HepG2 (cell line): ENCODE measurements around the gene KCTD15. TPM values are rescaled to one million over a fixed set of nuclear protein-coding genes. Genes with fewer than 3 reads are reported as not detected.

Experiments
- ATAC-seq: fragments of 200-7000 bp; cut with Tn5 transposase; 3 replicates; pipeline ENCODE4 v1.9.1; 2020; ENCODE audit warnings: mild to moderate bottlenecking, moderate library complexity
- BruUV-seq: library from RNA; stranded (reverse); fragments of 400-500 nt; replicated peaks from 2 replicates; lab custom pipeline; 2021; lab: Mats Ljungman, UMichigan
- CTCF ChIA-PET: fragments of 300-600 bp; formaldehyde crosslinking; extraction: SDS; loops from one replicate; lab custom pipeline; 2021; ENCODE audit warnings: low total read pairs, inconsistent platforms, low intra/inter-chr PET ratio; lab: Yijun Ruan, JAX
- POLR2A ChIA-PET: fragments of 350-600 bp; sonication (Branson Sonifier 250); formaldehyde crosslinking; loops from one replicate; lab custom pipeline; 2020; ENCODE audit warnings: antibody characterized with exemption, inconsistent platforms; lab: Yijun Ruan, JAX
- DNase-seq: peaks from one replicate; pipeline ENCODE4 v3.0.0-alpha.2; 2015; ENCODE audit warnings: low spot score
- FAIRE-seq: peaks from 3 replicates; lab custom pipeline; 2011; peaks lifted over from hg19 to GRCh38; lab: Jason Lieb, UNC
- H2AFZ ChIP-seq: one replicate; pipeline ENCODE4 v1.6.1; 2011; ENCODE audit warnings: low read length, inconsistent platforms
- H3K27ac ChIP-seq: fragments of 300-600 bp; 3 replicates; pipeline ENCODE4 v1.8.0; 2011; ENCODE audit warnings: mixed run types, mild to moderate bottlenecking, mixed read lengths, low read length, inconsistent platforms; ENCODE audit not compliant: insufficient read depth; ENCODE audit errors: extremely low read length
- H3K27me3 ChIP-seq, 2 experiments: fragments of 200-600 bp in 1 of 2; 2 replicates in 1 of 2; 3 replicates in 1 of 2; pipeline versions ENCODE4 v1.6.0 to v1.8.0; 2011; ENCODE audit warnings: low read length in 2 of 2, mild to moderate bottlenecking in 2 of 2, moderate library complexity in 2 of 2, inconsistent platforms in 1 of 2; ENCODE audit not compliant: insufficient read depth in 2 of 2, control insufficient read depth in 1 of 2
- H3K36me3 ChIP-seq, 2 experiments: fragments of 200-600 bp in 1 of 2; replicated peaks in 1 of 2; 2 replicates in 1 of 2; 3 replicates in 1 of 2; pipeline versions ENCODE4 v1.5.1 to v1.8.0; 2011; ENCODE audit warnings: low read length in 2 of 2, inconsistent platforms in 1 of 2; ENCODE audit not compliant: insufficient read depth in 2 of 2, control insufficient read depth in 1 of 2
- H3K4me1 ChIP-seq: 2 replicates; pipeline ENCODE4 v1.5.1; 2012; ENCODE audit warnings: low read length, inconsistent platforms; ENCODE audit not compliant: insufficient read depth
- H3K4me2 ChIP-seq: 2 replicates; pipeline ENCODE4 v1.6.0; 2011; ENCODE audit warnings: low read depth, low read length, inconsistent platforms
- H3K4me3 ChIP-seq, 3 experiments: fragments of 200-600 bp in 1 of 3; sonication (generic), shearing (Covaris generic) in 1 of 3; replicated peaks in 1 of 3; 2 replicates each; pipeline ENCODE4 v1.5.1; 2011 to 2016; ENCODE audit warnings: low read length in 3 of 3, inconsistent platforms in 2 of 3, low read depth in 2 of 3, mild to moderate bottlenecking in 2 of 3, control low read depth in 1 of 3, mixed read lengths in 1 of 3; ENCODE audit not compliant: insufficient read depth in 1 of 3
- H3K79me2 ChIP-seq: one replicate; pipeline ENCODE4 v1.6.1; 2011; ENCODE audit warnings: low read length, inconsistent platforms; ENCODE audit not compliant: insufficient read depth
- H3K9ac ChIP-seq: 2 replicates; pipeline ENCODE4 v1.6.0; 2011; ENCODE audit warnings: mild to moderate bottlenecking, low read depth, low read length, inconsistent platforms; ENCODE audit not compliant: insufficient read depth
- H3K9me3 ChIP-seq: 2 replicates; pipeline ENCODE4 v1.5.1; 2012; ENCODE audit warnings: mild to moderate bottlenecking, low read length
- H4K20me1 ChIP-seq: 2 replicates; pipeline ENCODE4 v1.6.0; 2011; ENCODE audit warnings: inconsistent platforms, mild to moderate bottlenecking, low read length, moderate library complexity; ENCODE audit not compliant: insufficient read depth
- CENPX ChIP-seq: sonication (generic); formaldehyde crosslinking; IDR thresholded peaks from 2 replicates; pipeline ENCODE4 v1.9.0; 2021; ENCODE audit warnings: mild to moderate bottlenecking, missing genetic modification reagents, moderate library complexity
- GABPA ChIP-seq, 2 experiments: IDR thresholded peaks; 2 replicates each; pipeline ENCODE4 v1.6.1; 2011 to 2016; ENCODE audit warnings: low read depth in 2 of 2, low read length in 1 of 2, missing biosample characterization in 1 of 2, missing genetic modification characterization in 1 of 2
- HOXA9 ChIP-seq: sonication (generic); formaldehyde crosslinking; IDR thresholded peaks from 2 replicates; pipeline ENCODE4 v1.8.1; 2022; ENCODE audit warnings: missing genetic modification reagents, mild to moderate bottlenecking, moderate library complexity, borderline replicate concordance
- MTA1 ChIP-seq: sonication (generic); formaldehyde crosslinking; IDR thresholded peaks from 2 replicates; pipeline ENCODE4 v1.4.0; 2020; ENCODE audit warnings: missing genetic modification reagents, mild to moderate bottlenecking, borderline replicate concordance
- NFE2L1 ChIP-seq: sonication (generic); formaldehyde crosslinking; IDR thresholded peaks from 2 replicates; pipeline ENCODE4 v1.4.0; 2020; ENCODE audit warnings: missing genetic modification reagents, mild to moderate bottlenecking, borderline replicate concordance
- NRL ChIP-seq: sonication (generic); formaldehyde crosslinking; IDR thresholded peaks from 2 replicates; pipeline ENCODE4 v1.5.0; 2020; ENCODE audit warnings: missing genetic modification reagents, mild to moderate bottlenecking, moderate library complexity, borderline replicate concordance
- PCBP1 ChIP-seq: fragments of 200-400 bp; formaldehyde crosslinking; IDR thresholded peaks from 2 replicates; pipeline ENCODE4 v1.6.1; 2017; ENCODE audit warnings: mild to moderate bottlenecking, low read depth, low read length, borderline replicate concordance
- RFXAP ChIP-seq: sonication (generic); formaldehyde crosslinking; IDR thresholded peaks from 2 replicates; pipeline ENCODE4 v1.4.0; 2020; ENCODE audit warnings: missing genetic modification reagents, borderline replicate concordance
- ZFY ChIP-seq: sonication (generic); formaldehyde crosslinking; IDR thresholded peaks from 2 replicates; pipeline ENCODE4 v1.4.0; 2020; ENCODE audit warnings: missing genetic modification reagents
- ZKSCAN5 ChIP-seq: sonication (generic); formaldehyde crosslinking; IDR thresholded peaks from 2 replicates; pipeline ENCODE4 v1.5.1; 2020; ENCODE audit warnings: mild to moderate bottlenecking, missing genetic modification reagents
- ZMAT5 ChIP-seq: sonication (generic); formaldehyde crosslinking; IDR thresholded peaks from 2 replicates; pipeline ENCODE4 v1.5.0; 2020; ENCODE audit warnings: mild to moderate bottlenecking, low read depth, missing genetic modification reagents, borderline replicate concordance
- ZNF333 ChIP-seq: sonication (generic); formaldehyde crosslinking; IDR thresholded peaks from 2 replicates; pipeline ENCODE4 v1.4.0; 2020; ENCODE audit warnings: mild to moderate bottlenecking, missing genetic modification reagents, borderline replicate concordance
- ZNF451 ChIP-seq: sonication (generic); formaldehyde crosslinking; IDR thresholded peaks from 2 replicates; pipeline ENCODE4 v1.5.0; 2020; ENCODE audit warnings: mild to moderate bottlenecking, missing genetic modification reagents
- ZNF577 ChIP-seq: sonication (generic); formaldehyde crosslinking; IDR thresholded peaks from 2 replicates; pipeline ENCODE4 v1.4.0; 2020; ENCODE audit warnings: mild to moderate bottlenecking, low read depth, missing genetic modification reagents, borderline replicate concordance
- ZNF768 ChIP-seq: sonication (generic); formaldehyde crosslinking; IDR thresholded peaks from 2 replicates; pipeline ENCODE4 v1.4.0; 2020; ENCODE audit warnings: missing genetic modification reagents
- ZSCAN30 ChIP-seq: sonication (generic); formaldehyde crosslinking; IDR thresholded peaks from 2 replicates; pipeline ENCODE4 v1.5.0; 2020; ENCODE audit warnings: mild to moderate bottlenecking, missing genetic modification reagents
- WGBS: methylation state at CpG from one replicate; pipeline ENCODE4 v1.1.6; 2017; ENCODE audit warnings: low lambda C conversion rate; 5-methylcytosine and 5-hydroxymethylcytosine counted together
- in situ Hi-C: cut with HindIII; loops from 2 replicates; pipeline ENCODE4 v1.10.0; 2017; ENCODE audit warnings: low pct_unique_long_range_greater_than_20kb; ENCODE audit not compliant: extremely low pct_ligation_motif_present
- intact Hi-C: fragments of 100-400 bp; cut with micrococcal nuclease; formaldehyde crosslinking; loops from one replicate; pipeline ENCODE4 v1.10.0; 2022; ENCODE audit not compliant: unreplicated experiment
- polyA plus RNA-seq, 8 experiments: library from polyadenylated mRNA; depleted of rRNA in 3 of 8; stranded (reverse) in 7 of 8; unstranded in 1 of 8; fragments of >200 nt; fragmentation: Illumina TruSeq in 4 of 8; extraction: Trizol in 4 of 8; gene quantifications; 2 replicates each; pipeline versions ENCODE4 v1.2.1 to v1.2.3, GENCODE V29; 2011 to 2016; ENCODE audit warnings: low read depth in 4 of 8, missing spikeins in 1 of 8, mixed read lengths in 1 of 8; ENCODE audit not compliant: insufficient read depth in 1 of 8
- total RNA-seq, 5 experiments: library from RNA; depleted of rRNA; stranded (reverse); fragments of >200 nt; fragmentation: Illumina TruSeq; extraction: Trizol; gene quantifications; 2 replicates each; pipeline ENCODE4 v1.2.3, GENCODE V29; 2016; ENCODE audit warnings: low read depth in 1 of 5
- TF ChIP-seq, protein P1 (sequence below), 2 experiments: IDR thresholded peaks; 2 replicates each; pipeline ENCODE4 v1.6.1; 2011 to 2012; ENCODE audit warnings: low read length in 2 of 2, borderline replicate concordance in 1 of 2, low read depth in 1 of 2, mild to moderate bottlenecking in 1 of 2, moderate library complexity in 1 of 2

The KCTD15 gene
- total and polyA plus RNA-seq, 2 of the 13 experiments (the other 11 are each of a cell fraction or from before 2014, with no cell fraction given), result 13.2 to 16.7 TPM

- no peaks in the 10 kb centered on the region for H3K36me3 ChIP-seq
- WGBS, result 0% methylated on average over 6 of the region's 61 CpGs
- H3K4me2 ChIP-seq, result peak overlapping the region; percentile 89
- ChIA-PET POLR2A (interaction anchor here (0.8 to 1.1 kb wide), 2 partner anchors 16 to 298 kb away, joined by 3 read pairs; partner anchors contain the start of gene PEPD), CTCF (interaction anchor here (0.9 to 2.5 kb wide), 3 partner anchors 24 to 42 kb away, joined by 3 to 11 read pairs (median 4); no protein-coding TSS in a partner anchor)
- ATAC-seq, result peak; percentile 85
- intact Hi-C loops (no loop called here), in situ Hi-C loops (no loop called here)
- no peaks in the 10 kb centered on the region for H3K9me3 ChIP-seq
- H3K4me3 ChIP-seq, result peak overlapping the region; percentile 54 to 73 (median 58)
- peaks cover 1 to 8% of the 10 kb centered on the region in 2 experiments; a peak in 4 of 5 replicates for H3K27me3 ChIP-seq
- no peak for FAIRE-seq
- DNase-seq, result peak; percentile 53
- no peak overlapping the region for H2AFZ ChIP-seq
- BruUV-seq, result no TSS peak
- peaks cover 20% of the 10 kb centered on the region for H3K4me1 ChIP-seq
- H3K27ac ChIP-seq, result no peak overlapping the region
- H4K20me1 ChIP-seq, result no peaks in the 10 kb centered on the region
- peak overlapping the region; percentile 11; the same call in 1 of the 2 replicates for H3K9ac ChIP-seq
- H3K79me2 ChIP-seq, result no peaks in the 10 kb centered on the region
- peak; percentile 67 for TF ChIP-seq ZFY
- no peak for TF ChIP-seq ZNF333 (CRISPR knock-in tag)
- TF ChIP-seq ZSCAN30 (CRISPR knock-in tag), result no peak
- TF ChIP-seq, protein P1, sequence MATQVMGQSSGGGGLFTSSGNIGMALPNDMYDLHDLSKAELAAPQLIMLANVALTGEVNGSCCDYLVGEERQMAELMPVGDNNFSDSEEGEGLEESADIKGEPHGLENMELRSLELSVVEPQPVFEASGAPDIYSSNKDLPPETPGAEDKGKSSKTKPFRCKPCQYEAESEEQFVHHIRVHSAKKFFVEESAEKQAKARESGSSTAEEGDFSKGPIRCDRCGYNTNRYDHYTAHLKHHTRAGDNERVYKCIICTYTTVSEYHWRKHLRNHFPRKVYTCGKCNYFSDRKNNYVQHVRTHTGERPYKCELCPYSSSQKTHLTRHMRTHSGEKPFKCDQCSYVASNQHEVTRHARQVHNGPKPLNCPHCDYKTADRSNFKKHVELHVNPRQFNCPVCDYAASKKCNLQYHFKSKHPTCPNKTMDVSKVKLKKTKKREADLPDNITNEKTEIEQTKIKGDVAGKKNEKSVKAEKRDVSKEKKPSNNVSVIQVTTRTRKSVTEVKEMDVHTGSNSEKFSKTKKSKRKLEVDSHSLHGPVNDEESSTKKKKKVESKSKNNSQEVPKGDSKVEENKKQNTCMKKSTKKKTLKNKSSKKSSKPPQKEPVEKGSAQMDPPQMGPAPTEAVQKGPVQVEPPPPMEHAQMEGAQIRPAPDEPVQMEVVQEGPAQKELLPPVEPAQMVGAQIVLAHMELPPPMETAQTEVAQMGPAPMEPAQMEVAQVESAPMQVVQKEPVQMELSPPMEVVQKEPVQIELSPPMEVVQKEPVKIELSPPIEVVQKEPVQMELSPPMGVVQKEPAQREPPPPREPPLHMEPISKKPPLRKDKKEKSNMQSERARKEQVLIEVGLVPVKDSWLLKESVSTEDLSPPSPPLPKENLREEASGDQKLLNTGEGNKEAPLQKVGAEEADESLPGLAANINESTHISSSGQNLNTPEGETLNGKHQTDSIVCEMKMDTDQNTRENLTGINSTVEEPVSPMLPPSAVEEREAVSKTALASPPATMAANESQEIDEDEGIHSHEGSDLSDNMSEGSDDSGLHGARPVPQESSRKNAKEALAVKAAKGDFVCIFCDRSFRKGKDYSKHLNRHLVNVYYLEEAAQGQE (IDR thresholded peaks at IDR 0.05; ENCODE audit: borderline replicate concordance in 1 of 2, low read depth in 1 of 2, low read length in 2 of 2), result no peak
- no peak for TF ChIP-seq NFE2L1 (CRISPR knock-in tag)
- no peak for TF ChIP-seq PCBP1
- no peak for TF ChIP-seq CENPX (CRISPR knock-in tag)
- TF ChIP-seq GABPA (IDR thresholded peaks at IDR 0.05; ENCODE audit: low read depth, low read length), result no peak
- TF ChIP-seq GABPA (CRISPR knock-in tag; IDR thresholded peaks at IDR 0.05; ENCODE audit: low read depth), result no peak
- TF ChIP-seq ZNF768, result no peak
- no peak for TF ChIP-seq ZNF451
- TF ChIP-seq HOXA9, result no peak
- TF ChIP-seq ZKSCAN5 (CRISPR knock-in tag), result no peak
- TF ChIP-seq MTA1 (CRISPR knock-in tag), result no peak
- no peak for TF ChIP-seq RFXAP (CRISPR knock-in tag)
- no peak for TF ChIP-seq NRL (CRISPR knock-in tag)
- no peak for TF ChIP-seq ZNF577 (CRISPR knock-in tag)
- no peak for TF ChIP-seq ZMAT5 (CRISPR knock-in tag)
These were observed 23.5 kb downstream of the KCTD15 start for GRCh38 chr19:33819880-33820781.
